Mucosa of gallbladder (tissue), 1 donor: ENCODE results near the gene DNAJC10. TPM values are rescaled to one million over a fixed set of nuclear protein-coding genes. Genes with fewer than 3 reads are reported as not detected.

ENCODE experiments used
- DNase-seq: peaks from one replicate; pipeline ENCODE4 v3.0.0-alpha.2; 2020; ENCODE audit warnings: low spot score
- total RNA-seq: library from RNA; stranded (reverse); gene quantifications from one replicate; pipeline ENCODE4 v1.2.1, GENCODE V29; 2021
- donor health status: DM: no; HTN: no; CAD: no.

Gene DNAJC10
- total RNA-seq, 1 donor from 2014 or later: 120 TPM

DNA sequence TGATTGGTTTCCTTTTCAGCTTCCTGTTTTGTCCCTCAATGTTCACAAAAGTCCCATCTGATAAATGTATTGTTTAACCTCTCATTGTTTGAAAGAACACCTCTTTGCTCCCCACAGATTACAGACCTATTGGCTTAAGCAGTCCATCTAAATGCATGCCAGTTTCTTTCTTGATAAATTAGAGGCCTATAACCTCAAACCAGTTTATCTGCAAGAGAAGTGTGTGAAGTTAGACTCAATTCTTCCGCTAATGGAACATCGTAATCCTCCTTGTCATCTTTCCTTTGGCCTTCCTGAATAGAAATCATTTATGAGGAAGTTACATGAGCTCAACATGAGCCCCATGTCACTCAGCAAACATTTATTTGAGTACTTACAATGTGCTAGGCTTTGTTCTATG is 76.4 kb downstream of the DNAJC10 start:
- no peak for DNase-seq

DNA sequence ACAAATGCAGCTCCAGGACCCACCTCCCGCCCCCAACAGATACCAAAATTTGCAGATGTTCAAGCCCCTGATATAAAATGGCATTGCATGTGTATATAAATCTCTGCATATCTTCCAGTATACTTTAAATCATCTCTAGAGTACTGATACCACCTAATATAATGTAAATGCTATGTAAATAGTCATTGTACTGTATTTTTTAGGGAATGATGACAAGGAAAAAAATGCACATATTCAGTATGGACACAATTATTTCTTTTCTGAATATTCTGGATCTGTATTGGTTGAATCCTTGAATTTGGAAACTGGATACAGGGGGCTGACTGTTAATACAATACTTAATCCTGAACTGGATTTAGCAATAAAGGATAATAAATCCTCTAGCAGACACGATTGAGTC is 82.7 kb downstream of the DNAJC10 start:
- no peak for DNase-seq

DNA sequence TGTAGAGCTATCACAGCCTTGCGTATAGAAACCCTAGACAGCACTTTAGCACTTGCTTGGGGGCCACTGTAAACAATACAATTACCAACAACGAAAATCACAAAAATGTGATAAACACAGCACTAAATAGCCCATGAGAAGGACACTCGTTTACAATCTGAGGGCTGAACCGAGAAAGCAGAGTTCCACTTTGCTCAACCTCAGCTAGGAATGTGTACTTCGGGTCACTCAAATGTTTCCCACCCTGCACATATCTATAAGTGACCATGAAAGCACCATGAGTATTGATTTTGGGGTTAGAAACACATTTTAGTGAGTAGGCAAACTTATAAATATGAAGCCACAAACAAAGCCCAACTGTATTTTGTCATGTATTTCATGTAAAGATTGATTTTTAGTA is 88.1 kb downstream of the DNAJC10 start:
- DNase-seq: no peak

DNA sequence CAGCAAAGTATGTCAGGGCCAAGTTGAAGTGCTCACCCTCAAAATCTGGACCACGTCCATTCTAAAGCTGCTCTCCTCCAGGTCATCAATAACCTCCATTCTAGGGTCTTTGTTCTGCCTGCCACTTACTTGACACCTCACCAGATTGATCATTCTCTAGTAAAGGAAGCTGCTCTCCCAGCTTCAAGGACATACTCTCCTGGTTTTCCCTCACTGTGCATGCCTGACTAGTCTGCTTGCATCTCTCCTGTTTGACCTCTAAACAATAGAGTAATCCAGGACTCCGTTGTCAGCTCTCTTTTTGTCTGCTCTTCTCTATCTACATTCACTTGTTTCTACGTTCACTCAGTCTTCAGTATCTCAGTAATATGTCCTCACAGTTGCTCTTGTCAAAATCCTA is 91.3 kb downstream of the DNAJC10 start:
- no peak for DNase-seq

- DNase-seq: no peak
Observed at GRCh38 chr2:182810087-182810486, 94.0 kb downstream of the DNAJC10 start.

DNA sequence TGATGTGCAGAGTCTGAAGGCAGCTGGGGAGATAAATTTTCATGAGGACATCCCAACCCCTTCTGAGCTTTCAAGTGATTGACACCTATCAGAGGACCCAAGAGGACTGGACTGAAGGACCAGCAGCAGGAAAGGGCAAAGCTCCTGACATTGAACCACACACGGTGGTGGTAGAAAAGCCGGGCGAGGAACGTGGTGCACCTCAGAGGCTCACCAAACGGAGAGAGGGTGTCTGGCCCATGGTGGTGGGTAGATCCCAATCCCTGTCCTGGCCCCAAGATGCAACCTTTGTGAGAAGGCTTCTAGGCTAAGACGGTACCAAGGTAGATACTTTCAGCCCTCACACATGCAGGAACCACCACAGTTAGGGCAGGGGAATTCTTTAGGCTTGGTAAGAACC is 98.3 kb downstream of the DNAJC10 start:
- no peak for DNase-seq

- no peak for DNase-seq
Observed at GRCh38 chr2:182814804-182815203, 98.7 kb downstream of the DNAJC10 start.

DNA sequence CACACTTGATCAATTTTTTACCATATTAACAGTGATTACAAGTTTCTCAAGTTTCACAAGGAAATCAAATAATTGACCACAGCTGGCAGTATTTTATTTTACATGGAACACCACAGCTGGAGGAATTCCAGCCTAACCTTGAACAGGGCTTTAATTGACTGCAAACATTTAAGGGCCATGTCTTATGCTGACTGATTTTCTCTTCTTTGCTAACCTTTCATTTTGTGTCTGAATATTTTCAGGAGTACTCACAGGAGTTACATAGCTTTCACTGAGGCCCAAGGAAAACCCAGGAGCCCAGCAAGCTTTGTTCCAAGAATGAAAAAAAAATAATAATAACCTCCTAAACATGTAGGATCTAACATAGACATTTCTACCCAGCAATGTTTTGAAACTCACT is 100.8 kb downstream of the DNAJC10 start:
- DNase-seq: no peak

DNA sequence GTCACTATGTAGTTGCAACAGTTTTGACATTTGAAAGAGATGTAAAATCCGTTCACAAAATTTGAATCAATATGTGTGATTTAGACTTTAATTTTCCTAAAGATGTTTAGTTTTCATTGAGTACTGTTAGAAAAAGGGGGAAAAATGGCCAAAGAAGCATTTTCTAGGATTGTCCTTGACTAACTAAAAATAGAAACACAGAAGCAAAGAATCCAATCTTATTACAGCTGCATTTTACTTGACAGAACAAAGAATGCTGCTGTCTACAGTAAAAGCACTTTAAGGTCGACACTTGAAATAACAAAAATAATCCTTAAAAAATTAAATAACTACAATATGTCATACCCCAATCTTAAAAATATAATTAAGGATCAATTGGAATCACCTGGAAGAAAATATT is 101.5 kb downstream of the DNAJC10 start:
- DNase-seq: no peak

- DNase-seq: no peak
Observed at GRCh38 chr2:182818501-182818900, 102.4 kb downstream of the DNAJC10 start.

- no peak for DNase-seq
Observed at GRCh38 chr2:182818925-182819324, 102.9 kb downstream of the DNAJC10 start.

DNA sequence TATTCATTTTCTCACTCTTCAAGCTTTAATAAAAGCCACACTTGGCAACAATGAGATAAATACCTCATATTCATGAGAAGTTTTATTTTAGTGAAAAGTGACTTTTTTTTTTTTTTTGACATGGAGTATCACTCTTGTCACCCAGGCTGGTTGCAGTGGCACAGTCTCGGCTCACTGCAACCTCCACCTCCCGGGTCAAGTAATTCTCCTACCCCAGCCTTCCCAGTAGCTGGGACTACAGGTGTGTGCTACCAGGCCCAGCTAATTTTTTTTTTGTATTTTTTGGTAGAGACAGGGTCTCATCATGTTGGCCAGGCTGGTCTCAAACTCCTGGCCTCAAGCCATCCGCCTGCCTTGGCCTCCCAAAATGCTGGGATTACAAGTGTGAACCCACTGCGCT is 103.4 kb downstream of the DNAJC10 start:
- DNase-seq: no peak

DNA sequence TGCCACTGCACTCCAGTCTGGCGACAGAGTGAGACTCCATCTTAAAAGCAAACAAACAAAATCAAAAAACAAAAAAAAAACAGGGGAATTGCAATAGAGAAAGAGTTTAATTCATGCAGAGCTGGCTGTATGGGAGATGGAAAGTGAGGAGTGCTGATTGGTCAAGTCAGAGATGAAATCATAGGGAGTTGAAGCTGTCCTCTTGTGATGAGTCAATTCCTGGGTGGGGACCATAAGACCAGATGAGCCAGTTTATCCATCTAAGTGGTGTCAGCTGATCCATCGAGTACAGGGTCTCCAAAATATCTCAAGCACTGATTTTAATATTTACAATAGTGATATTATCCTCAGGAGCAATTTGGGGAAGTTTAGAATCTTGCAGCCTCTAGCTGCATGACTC is 105.1 kb downstream of the DNAJC10 start:
- no peak for DNase-seq

DNA sequence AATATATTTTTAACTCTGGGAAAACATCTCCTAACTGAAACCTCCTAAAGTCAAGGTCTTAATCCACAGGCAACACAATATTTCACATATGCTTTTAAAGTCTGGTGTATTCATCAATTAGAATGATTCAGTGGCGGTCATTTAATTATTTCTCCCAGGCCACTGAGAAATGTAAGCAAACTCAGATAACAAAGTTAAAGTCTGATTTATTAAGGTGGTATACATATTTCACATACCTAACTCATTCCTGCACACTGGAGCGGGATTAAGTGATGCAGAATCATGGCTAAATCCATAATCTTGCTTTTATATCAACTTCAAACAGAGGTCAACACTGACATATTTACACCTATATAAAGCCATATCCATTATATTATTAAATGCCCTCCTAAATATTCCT is 106.7 kb downstream of the DNAJC10 start:
- no peak for DNase-seq

- no peak for DNase-seq
Observed at GRCh38 chr2:182824056-182824766, 108.2 kb downstream of the DNAJC10 start.

DNA sequence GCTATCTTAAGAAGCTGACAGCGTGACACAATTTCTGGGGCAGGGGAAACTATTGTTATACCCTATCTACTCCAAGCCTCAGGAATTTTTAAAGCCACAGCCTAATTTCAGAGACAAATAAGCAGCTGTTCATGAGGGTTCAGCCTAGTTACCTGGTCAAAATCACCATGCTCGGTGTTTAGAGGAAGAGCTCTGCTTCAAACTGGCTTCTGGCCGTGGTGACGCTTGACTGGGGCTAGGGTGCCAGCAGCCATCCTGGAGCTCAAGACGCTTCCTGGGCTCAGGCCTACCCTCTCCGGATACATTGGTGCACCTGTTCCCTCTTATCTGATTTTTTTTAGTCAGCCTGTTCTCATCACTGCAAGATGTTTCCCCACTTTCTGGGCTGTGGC is 108.7 kb downstream of the DNAJC10 start:
- DNase-seq: no peak

DNA sequence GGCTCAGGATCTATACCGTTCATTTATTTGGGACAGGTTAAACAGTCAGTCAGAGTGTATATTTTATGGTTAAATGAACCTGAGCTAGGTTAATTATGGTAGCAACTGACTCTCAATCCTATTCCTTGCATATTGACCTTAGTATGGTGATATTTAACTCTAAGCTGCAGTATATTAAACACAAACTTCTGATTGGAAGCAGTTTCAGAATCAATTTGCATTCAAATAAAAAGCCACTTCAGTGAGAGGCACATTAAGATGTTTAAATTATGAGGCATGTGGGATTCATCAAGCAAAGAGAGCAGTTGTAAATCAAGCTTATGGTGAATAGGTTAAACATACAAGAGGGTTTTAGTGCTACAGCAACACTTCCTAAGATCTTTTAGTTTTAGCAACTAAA is 110.0 kb downstream of the DNAJC10 start:
- DNase-seq: no peak

GRCh38 chr2:182826496-182826895 is 110.4 kb downstream of the DNAJC10 start:
- no peak for DNase-seq

- DNase-seq: no peak
Observed at GRCh38 chr2:182827182-182827879, 111.3 kb downstream of the DNAJC10 start.

GRCh38 chr2:182831101-182831500 is 115.0 kb downstream of the DNAJC10 start:
- no peak for DNase-seq

GRCh38 chr2:182831921-182832320 is 115.9 kb downstream of the DNAJC10 start:
- no peak for DNase-seq

DNA sequence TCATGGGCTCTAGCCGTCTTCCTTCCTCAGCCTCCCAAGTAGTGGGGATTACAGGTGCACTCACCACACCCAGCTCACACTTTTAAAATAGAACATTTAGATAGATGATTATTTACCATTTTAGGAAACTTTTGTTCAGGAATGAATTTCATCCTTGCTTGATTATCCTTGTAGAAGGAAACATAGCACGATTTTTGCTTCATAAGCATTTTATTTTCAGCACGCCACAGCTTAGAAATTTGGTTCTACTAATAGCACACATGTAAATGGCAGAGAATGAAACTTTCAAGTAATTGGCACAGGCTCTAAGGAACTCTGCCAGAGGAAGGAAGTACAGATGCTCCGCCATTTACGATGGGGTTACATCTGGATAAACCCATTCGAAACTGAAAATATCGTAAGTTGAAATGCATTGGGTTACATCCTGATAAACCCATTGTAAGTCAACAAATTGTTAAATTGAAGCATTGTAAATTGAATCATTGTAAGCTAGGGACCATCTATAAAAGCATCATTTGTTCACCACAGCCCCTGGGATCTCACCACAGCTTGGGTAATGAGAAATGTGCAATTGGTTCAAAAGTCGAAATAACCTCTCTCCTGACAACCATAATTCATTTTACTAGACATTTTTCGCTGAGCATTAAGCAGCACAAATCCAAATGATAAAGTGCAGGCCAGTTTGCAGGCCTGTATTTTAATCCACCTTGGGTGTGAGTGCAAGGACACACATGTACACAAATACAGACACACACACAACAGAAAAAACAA is 117.2 kb downstream of the DNAJC10 start:
- no peak for DNase-seq

DNA sequence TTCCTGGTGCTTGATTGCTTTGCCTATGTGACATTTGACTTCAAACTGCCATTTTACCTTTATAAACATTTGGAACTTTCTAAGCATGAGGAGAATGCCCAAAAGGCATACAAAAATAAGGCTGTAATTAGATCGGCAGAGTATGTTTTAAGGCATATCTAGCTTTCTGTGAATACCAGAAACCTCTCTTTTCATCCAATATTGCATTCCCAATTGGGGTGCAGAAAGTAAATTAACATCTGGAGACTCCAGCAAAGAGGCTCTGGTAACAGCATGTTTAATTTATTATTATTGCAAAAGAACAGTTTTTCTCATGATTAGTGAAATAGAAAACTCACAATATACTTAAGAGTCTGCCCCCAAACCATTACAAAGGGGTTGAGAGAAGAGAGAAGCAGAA is 118.2 kb downstream of the DNAJC10 start:
- no peak for DNase-seq
